BE2C (cell line): ENCODE data around the gene SOX14.

ENCODE experiments used
- DNase-seq: peaks from one replicate; pipeline ENCODE4 v3.0.0-alpha.2; 2020
- H3K27me3 ChIP-seq: fragments of 250-450 bp; sonication (Bioruptor Pico); 2 replicates; pipeline ENCODE4 v1.5.1; 2020; ENCODE audit warnings: mild to moderate bottlenecking
- H3K36me3 ChIP-seq: fragments of 250-450 bp; sonication (Bioruptor Pico); 2 replicates; pipeline ENCODE4 v1.5.1; 2020; ENCODE audit warnings: mild to moderate bottlenecking
- H3K4me1 ChIP-seq: fragments of 250-450 bp; sonication (Bioruptor Pico); 2 replicates; pipeline ENCODE4 v1.5.1; 2020
- H3K4me3 ChIP-seq: 2 replicates; pipeline ENCODE4 v1.5.1; 2011; ENCODE audit warnings: low read depth, low read length
- H3K9me3 ChIP-seq: fragments of 250-450 bp; sonication (Bioruptor Pico); 2 replicates; pipeline ENCODE4 v1.5.1; 2020
- TF ChIP-seq, protein P1 (sequence below): IDR thresholded peaks from 2 replicates; pipeline ENCODE4 v1.5.1; 2012; ENCODE audit warnings: mild to moderate bottlenecking, low read depth, low read length

The SOX14 gene

DNA sequence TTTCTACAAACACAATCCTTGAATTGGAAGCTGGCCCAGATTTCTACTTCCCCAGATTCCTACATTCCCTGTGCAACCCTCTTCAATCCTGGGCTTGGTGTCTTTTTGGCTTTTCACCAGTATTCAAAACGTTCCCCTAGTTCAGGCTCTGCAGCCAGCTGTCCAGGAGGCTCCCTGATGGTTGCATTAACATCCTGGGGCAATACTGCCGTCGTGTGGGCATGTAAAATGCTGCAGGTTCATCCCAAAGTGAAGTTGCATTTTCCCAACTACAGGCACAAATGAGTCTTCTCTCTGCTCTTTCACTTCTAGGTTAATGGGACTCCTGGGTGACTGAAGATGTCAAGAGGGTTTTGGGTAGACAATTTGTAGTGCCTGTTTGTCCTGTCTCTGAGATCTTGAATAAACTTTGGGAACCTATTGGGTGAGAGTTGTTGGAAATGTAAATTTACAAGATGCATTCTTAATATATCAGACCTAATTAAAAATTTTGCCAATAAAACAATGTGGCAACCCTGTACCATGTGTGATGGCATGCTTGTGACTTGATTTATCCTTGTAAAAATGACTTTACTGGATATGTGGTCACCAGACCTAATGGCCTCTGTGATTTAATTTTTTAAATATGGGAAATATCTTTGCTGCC, 28.6 kb downstream of the SOX14 start:
- H3K9me3 ChIP-seq, result no peaks in the 10 kb centered on the region
- no peak overlapping the region for H3K4me3 ChIP-seq
- H3K27me3 ChIP-seq, result no peaks in the 10 kb centered on the region
- DNase-seq, result no peak
- TF ChIP-seq, protein P1, sequence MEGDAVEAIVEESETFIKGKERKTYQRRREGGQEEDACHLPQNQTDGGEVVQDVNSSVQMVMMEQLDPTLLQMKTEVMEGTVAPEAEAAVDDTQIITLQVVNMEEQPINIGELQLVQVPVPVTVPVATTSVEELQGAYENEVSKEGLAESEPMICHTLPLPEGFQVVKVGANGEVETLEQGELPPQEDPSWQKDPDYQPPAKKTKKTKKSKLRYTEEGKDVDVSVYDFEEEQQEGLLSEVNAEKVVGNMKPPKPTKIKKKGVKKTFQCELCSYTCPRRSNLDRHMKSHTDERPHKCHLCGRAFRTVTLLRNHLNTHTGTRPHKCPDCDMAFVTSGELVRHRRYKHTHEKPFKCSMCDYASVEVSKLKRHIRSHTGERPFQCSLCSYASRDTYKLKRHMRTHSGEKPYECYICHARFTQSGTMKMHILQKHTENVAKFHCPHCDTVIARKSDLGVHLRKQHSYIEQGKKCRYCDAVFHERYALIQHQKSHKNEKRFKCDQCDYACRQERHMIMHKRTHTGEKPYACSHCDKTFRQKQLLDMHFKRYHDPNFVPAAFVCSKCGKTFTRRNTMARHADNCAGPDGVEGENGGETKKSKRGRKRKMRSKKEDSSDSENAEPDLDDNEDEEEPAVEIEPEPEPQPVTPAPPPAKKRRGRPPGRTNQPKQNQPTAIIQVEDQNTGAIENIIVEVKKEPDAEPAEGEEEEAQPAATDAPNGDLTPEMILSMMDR, result peak; percentile 67
- H3K4me1 ChIP-seq, result no peaks in the 10 kb centered on the region
- no peaks in the 10 kb centered on the region for H3K36me3 ChIP-seq

DNA sequence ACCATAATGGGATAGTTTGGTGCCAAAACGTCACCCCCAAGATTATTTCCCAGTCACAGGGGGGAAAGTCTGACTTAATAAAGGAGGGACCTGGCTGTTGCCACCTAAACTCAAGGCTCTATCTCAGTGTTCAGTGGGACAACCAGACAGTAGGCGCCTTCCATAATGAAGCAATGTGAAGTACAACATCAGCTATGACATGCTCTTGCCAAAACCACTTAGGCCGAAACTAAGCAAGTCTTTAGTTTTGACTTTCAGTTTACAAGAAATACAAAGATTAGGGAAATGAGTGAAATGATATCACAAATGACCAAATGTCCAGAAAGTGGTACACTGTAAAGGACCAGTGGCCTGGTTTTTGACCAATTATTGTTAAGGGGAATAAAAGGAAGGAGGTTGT, 32.9 kb downstream of the SOX14 start:
- Histone ChIP-seq H3K9me3 (no peaks in the 10 kb centered on the region), H3K36me3 (no peaks in the 10 kb centered on the region), H3K27me3 (peaks cover 3% of the 10 kb centered on the region), H3K4me3 (no peak overlapping the region), H3K4me1 (no peaks in the 10 kb centered on the region)
- TF ChIP-seq, protein P1, result no peak
- DNase-seq, result no peak

DNA sequence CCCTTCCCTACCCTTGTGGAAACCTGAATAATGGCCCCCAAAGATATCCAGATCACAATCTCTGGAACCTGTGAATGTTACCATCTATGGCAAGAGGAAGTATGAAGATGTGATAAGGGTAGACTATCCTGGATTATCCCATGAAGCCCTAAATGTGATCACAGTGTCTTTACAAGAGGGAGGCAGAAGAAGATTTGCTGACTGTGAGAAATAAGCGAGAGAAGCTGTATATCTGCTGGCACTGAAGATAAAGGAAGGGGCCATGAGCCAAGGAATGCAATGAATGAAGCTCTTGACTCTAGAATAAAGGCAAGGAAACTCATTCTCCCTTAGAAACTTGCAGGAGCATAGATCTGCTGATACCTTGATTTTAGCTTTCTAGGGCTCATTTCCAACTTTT, 39.1 kb downstream of the SOX14 start:
- H3K27me3 ChIP-seq, result peaks cover 4% of the 10 kb centered on the region
- H3K4me1 ChIP-seq, result no peaks in the 10 kb centered on the region
- no peaks in the 10 kb centered on the region for H3K36me3 ChIP-seq
- DNase-seq, result no peak
- TF ChIP-seq, protein P1, result no peak
- no peak overlapping the region for H3K4me3 ChIP-seq
- no peaks in the 10 kb centered on the region; the same call in 1 of the 2 replicates for H3K9me3 ChIP-seq

DNA sequence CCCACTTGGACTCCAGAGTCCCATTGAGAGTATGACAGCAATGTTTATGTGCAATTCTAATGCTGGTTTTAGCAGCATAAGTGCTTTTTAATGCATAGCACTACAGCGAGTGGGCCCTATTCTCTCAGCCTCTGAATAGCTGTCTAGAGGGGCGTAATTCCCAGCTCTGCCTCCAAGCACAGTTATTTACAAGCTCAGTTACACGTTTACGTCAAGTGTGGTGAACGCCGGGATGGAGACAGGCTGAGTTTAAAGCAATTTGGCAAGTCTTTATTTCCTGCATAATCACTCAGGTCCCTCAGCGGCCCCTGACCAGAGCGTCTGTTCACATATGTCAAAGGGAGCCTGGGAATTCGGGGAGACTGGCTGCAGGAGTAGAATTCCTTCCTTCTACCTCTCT, 43.9 kb downstream of the SOX14 start:
- no peaks in the 10 kb centered on the region for H3K4me1 ChIP-seq
- no peak overlapping the region for H3K4me3 ChIP-seq
- TF ChIP-seq, protein P1, result no peak
- no peak for DNase-seq
- H3K27me3 ChIP-seq, result no peaks in the 10 kb centered on the region
- H3K9me3 ChIP-seq, result no peaks in the 10 kb centered on the region; the same call in 1 of the 2 replicates
- no peaks in the 10 kb centered on the region for H3K36me3 ChIP-seq

DNA sequence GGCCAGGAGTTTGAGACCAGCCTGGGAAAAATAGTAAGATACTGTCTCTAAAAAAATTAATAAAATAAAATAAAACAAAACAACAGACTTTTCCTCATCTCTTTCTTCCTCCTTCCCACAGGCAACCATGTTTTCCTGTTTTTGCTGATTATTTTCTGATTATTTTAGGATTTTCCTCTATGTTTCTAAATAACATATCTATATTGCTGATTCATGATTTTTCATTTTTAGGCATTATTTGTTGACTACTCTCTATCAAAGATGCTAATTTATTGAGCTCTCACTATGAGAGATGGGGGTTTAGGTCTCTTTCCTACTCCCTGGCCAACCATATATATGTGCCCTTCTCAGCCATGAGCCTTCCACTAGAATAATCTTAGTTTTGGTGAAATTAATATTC, 45.4 kb downstream of the SOX14 start:
- H3K36me3 ChIP-seq, result no peaks in the 10 kb centered on the region
- H3K9me3 ChIP-seq, result no peaks in the 10 kb centered on the region; the same call in 1 of the 2 replicates
- H3K4me3 ChIP-seq, result no peak overlapping the region
- TF ChIP-seq, protein P1, result no peak
- no peak for DNase-seq
- no peaks in the 10 kb centered on the region for H3K4me1 ChIP-seq
- no peaks in the 10 kb centered on the region for H3K27me3 ChIP-seq

DNA sequence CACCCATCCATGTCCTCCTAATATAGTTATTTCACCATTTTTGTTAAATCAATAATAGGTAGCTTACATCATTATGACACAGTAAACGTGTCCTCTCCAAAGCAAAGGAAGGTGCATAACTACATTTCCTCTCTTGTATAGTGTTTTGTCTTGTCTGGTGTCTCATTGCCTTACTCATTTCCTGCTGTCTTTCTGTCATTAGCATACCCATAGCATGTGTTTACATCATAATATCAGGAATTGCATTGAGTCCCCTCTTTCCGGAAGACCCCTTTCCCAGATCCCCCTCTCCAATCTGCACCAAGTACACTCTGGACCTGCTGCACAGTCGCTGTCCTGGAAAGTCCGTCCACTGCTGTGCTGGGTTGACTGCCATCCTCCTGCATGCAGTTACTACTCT, 47.9 kb downstream of the SOX14 start:
- Histone ChIP-seq H3K36me3 (no peaks in the 10 kb centered on the region), H3K4me3 (no peak overlapping the region), H3K27me3 (no peaks in the 10 kb centered on the region), H3K9me3 (no peaks in the 10 kb centered on the region), H3K4me1 (no peaks in the 10 kb centered on the region)
- no peak for DNase-seq
- TF ChIP-seq, protein P1, result no peak
